A549 (cell line): ENCODE data around the gene PTK7. TPM values are rescaled to one million over a fixed set of nuclear protein-coding genes. Genes with fewer than 3 reads are reported as not detected.

ENCODE experiments used
- ATAC-seq, 2 experiments: fragments of 200-7000 bp in 1 of 2; fragments of >200 bp in 1 of 2; cut with Nextera tagmentation in 1 of 2; cut with Tn5 transposase in 1 of 2; 3 replicates each; pipeline versions ENCODE4 v1.8.0 to v1.9.1; 2018 to 2020; ENCODE audit warnings: mild to moderate bottlenecking in 1 of 2, moderate library complexity in 1 of 2
- CTCF ChIA-PET: fragments of 300-600 bp; sonication (Branson Sonifier 250); formaldehyde crosslinking; extraction: SDS; loops from one replicate; lab custom pipeline; 2021; ENCODE audit warnings: antibody characterized with exemption, inconsistent platforms; lab: Yijun Ruan, JAX
- POLR2A ChIA-PET: fragments of 350-600 bp; formaldehyde crosslinking; extraction: SDS; loops from one replicate; lab custom pipeline; 2021; ENCODE audit warnings: antibody characterized with exemption, inconsistent platforms; lab: Yijun Ruan, JAX
- DNase-seq, 2 experiments: peaks; one replicate each; pipeline versions ENCODE4 v3.0.0 to v3.0.0-alpha.2; 2011 to 2016; ENCODE audit warnings: low read depth in 1 of 2, low spot score in 1 of 2
- FAIRE-seq: peaks from 2 replicates; lab custom pipeline; 2011; peaks lifted over from hg19 to GRCh38; lab: Jason Lieb, UNC
- H3K27ac ChIP-seq, 2 experiments: fragments of >200 bp; sonication (Bioruptor Twin); formaldehyde crosslinking; 3 replicates each; pipeline ENCODE4 v1.5.1; 2016 to 2017
- H3K4me1 ChIP-seq: fragments of >200 bp; sonication (Bioruptor Twin); formaldehyde crosslinking; 3 replicates; pipeline ENCODE4 v1.6.1; 2016
- H3K4me2 ChIP-seq: fragments of >200 bp; sonication (Bioruptor Twin); formaldehyde crosslinking; 3 replicates; pipeline ENCODE4 v1.6.1; 2016
- H3K4me3 ChIP-seq: fragments of >200 bp; sonication (Bioruptor Twin); formaldehyde crosslinking; 3 replicates; pipeline ENCODE4 v1.5.1; 2016
- H3K9me3 ChIP-seq: fragments of >200 bp; sonication (Bioruptor Twin); formaldehyde crosslinking; 3 replicates; pipeline ENCODE4 v1.6.1; 2016
- ATOH8 ChIP-seq: fragments of 250-450 bp; sonication (Bioruptor Pico); IDR thresholded peaks from 2 replicates; pipeline ENCODE4 v1.5.0; 2020; ENCODE audit warnings: low read depth, mild to moderate bottlenecking, moderate library complexity
- BHLHE40 ChIP-seq: IDR thresholded peaks from 2 replicates; pipeline ENCODE4 v1.6.1; 2012; ENCODE audit warnings: low read depth, low read length, inconsistent platforms
- CBX2 ChIP-seq: fragments of 200-600 bp; sonication (generic); IDR thresholded peaks from 2 replicates; pipeline ENCODE4 v1.6.1; 2016; ENCODE audit warnings: low read depth, mild to moderate bottlenecking, borderline replicate concordance
- CBX8 ChIP-seq: fragments of 200-600 bp; sonication (generic); IDR thresholded peaks from 2 replicates; pipeline ENCODE4 v1.6.1; 2016
- CHD2 ChIP-seq: fragments of 150-350 bp; IDR thresholded peaks from 2 replicates; pipeline ENCODE4 v1.6.1; 2014; ENCODE audit warnings: low read length; ENCODE audit not compliant: partially characterized antibody
- CHD4 ChIP-seq: fragments of 200-600 bp; sonication (generic); IDR thresholded peaks from 2 replicates; pipeline ENCODE4 v1.6.1; 2016; ENCODE audit warnings: antibody characterized with exemption, mild to moderate bottlenecking, borderline replicate concordance
- EHF ChIP-seq: fragments of 250-450 bp; sonication (Bioruptor Pico); IDR thresholded peaks from 2 replicates; pipeline ENCODE4 v1.5.0; 2020; ENCODE audit warnings: mild to moderate bottlenecking
- EHMT2 ChIP-seq: fragments of 200-600 bp; sonication (generic); IDR thresholded peaks from 2 replicates; pipeline ENCODE4 v1.6.1; 2016; ENCODE audit warnings: antibody characterized with exemption, low read depth, mild to moderate bottlenecking, moderate library complexity
- ELK1 ChIP-seq: fragments of 150-350 bp; IDR thresholded peaks from 2 replicates; pipeline ENCODE4 v1.6.1; 2014; ENCODE audit warnings: low read depth, mild to moderate bottlenecking, low read length
- EP300 ChIP-seq, 2 experiments: fragments of >200 bp; sonication (Bioruptor Twin); formaldehyde crosslinking; IDR thresholded peaks; 2 replicates in 1 of 2; 3 replicates in 1 of 2; pipeline ENCODE4 v1.6.1; 2016 to 2017
- ESRRA ChIP-seq: fragments of 150-350 bp; IDR thresholded peaks from 2 replicates; pipeline ENCODE4 v1.6.1; 2014; ENCODE audit warnings: mild to moderate bottlenecking, low read length, borderline replicate concordance
- FOSB ChIP-seq: fragments of 250-450 bp; sonication (Bioruptor Pico); IDR thresholded peaks from 2 replicates; pipeline ENCODE4 v1.5.0; 2020; ENCODE audit warnings: mild to moderate bottlenecking, moderate library complexity
- HOXB13 ChIP-seq: fragments of 250-450 bp; sonication (Bioruptor Pico); IDR thresholded peaks from 2 replicates; pipeline ENCODE4 v1.5.0; 2020; ENCODE audit warnings: low read depth, mild to moderate bottlenecking, moderate library complexity
- KDM5A ChIP-seq: fragments of 200-600 bp; sonication (generic); IDR thresholded peaks from 2 replicates; pipeline ENCODE4 v1.6.1; 2016; ENCODE audit warnings: antibody characterized with exemption, mild to moderate bottlenecking
- MAFK ChIP-seq: fragments of 450-650 bp; IDR thresholded peaks from 2 replicates; pipeline ENCODE4 v1.6.1; 2014; ENCODE audit not compliant: partially characterized antibody
- MYC ChIP-seq: IDR thresholded peaks from 2 replicates; pipeline ENCODE4 v1.6.1; 2012; ENCODE audit warnings: mild to moderate bottlenecking, inconsistent platforms, low read length, improper control_type of control experiment, borderline replicate concordance
- NR3C1 ChIP-seq: fragments of >200 bp; sonication (Bioruptor Twin); formaldehyde crosslinking; IDR thresholded peaks from 3 replicates; pipeline ENCODE4 v1.6.1; 2017
- PBX3 ChIP-seq: IDR thresholded peaks from 2 replicates; pipeline ENCODE4 v1.6.1; 2012
- PHF8 ChIP-seq: fragments of 200-600 bp; sonication (generic); IDR thresholded peaks from 2 replicates; pipeline ENCODE4 v1.6.1; 2016; ENCODE audit warnings: low read depth, mild to moderate bottlenecking, antibody characterized with exemption, moderate library complexity, borderline replicate concordance
- RAD21 ChIP-seq, 2 experiments: fragments of >200 bp in 1 of 2; sonication (Bioruptor Twin) in 1 of 2; formaldehyde crosslinking in 1 of 2; IDR thresholded peaks in 1 of 2; conservative IDR thresholded peaks in 1 of 2; 2 replicates in 1 of 2; 3 replicates in 1 of 2; pipeline ENCODE4 v1.6.1; 2012 to 2018; ENCODE audit warnings: inconsistent platforms in 1 of 2
- RFX5 ChIP-seq: fragments of 450-650 bp; IDR thresholded peaks from 2 replicates; pipeline ENCODE4 v1.7.1; 2014; ENCODE audit warnings: antibody characterized with exemption, mild to moderate bottlenecking, moderate library complexity
- ZC3H11A ChIP-seq: fragments of 450-650 bp; IDR thresholded peaks from 2 replicates; pipeline ENCODE4 v1.6.1; 2014; ENCODE audit warnings: antibody characterized with exemption, mild to moderate bottlenecking
- whole genome bisulfite sequencing: methylation state at CpG from one replicate; pipeline ENCODE4 v1.1.6; 2017; ENCODE audit errors: missing lambda C conversion rate; 5-methylcytosine and 5-hydroxymethylcytosine counted together
- polyA plus RNA-seq, 4 experiments: library from polyadenylated mRNA; depleted of rRNA in 3 of 4; stranded (reverse); fragments of >200 nt; fragmentation: RNase III in 1 of 4; extraction: RNeasy Plus Mini Kit Qiagen cat#74134 plus additional on column Dnase treatment in 1 of 4; gene quantifications; 2 replicates in 3 of 4; 3 replicates in 1 of 4; pipeline ENCODE4 v1.2.3, GENCODE V29; 2011 to 2017
- TF ChIP-seq, protein P1 (sequence below): fragments of >200 bp; sonication (Bioruptor Twin); formaldehyde crosslinking; IDR thresholded peaks from 3 replicates; pipeline ENCODE4 v1.5.1; 2016
- TF ChIP-seq, protein P2 (sequence below): fragments of 200-600 bp; sonication (generic); IDR thresholded peaks from 2 replicates; pipeline ENCODE4 v1.6.1; 2016; ENCODE audit warnings: antibody characterized with exemption, mild to moderate bottlenecking, moderate library complexity

The PTK7 gene
- polyA plus RNA-seq, 2 of the 4 experiments (the other 2 are of a cell fraction) = 2.8 to 5.6 TPM

- TF ChIP-seq, protein P1, sequence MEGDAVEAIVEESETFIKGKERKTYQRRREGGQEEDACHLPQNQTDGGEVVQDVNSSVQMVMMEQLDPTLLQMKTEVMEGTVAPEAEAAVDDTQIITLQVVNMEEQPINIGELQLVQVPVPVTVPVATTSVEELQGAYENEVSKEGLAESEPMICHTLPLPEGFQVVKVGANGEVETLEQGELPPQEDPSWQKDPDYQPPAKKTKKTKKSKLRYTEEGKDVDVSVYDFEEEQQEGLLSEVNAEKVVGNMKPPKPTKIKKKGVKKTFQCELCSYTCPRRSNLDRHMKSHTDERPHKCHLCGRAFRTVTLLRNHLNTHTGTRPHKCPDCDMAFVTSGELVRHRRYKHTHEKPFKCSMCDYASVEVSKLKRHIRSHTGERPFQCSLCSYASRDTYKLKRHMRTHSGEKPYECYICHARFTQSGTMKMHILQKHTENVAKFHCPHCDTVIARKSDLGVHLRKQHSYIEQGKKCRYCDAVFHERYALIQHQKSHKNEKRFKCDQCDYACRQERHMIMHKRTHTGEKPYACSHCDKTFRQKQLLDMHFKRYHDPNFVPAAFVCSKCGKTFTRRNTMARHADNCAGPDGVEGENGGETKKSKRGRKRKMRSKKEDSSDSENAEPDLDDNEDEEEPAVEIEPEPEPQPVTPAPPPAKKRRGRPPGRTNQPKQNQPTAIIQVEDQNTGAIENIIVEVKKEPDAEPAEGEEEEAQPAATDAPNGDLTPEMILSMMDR = no peak
- TF ChIP-seq EP300 (IDR thresholded peaks at IDR 0.05) = no peak
- no peak for TF ChIP-seq CHD2
- TF ChIP-seq ZC3H11A = no peak
- no peak for TF ChIP-seq ELK1
- TF ChIP-seq HOXB13 (CRISPR knock-in tag) = no peak
Measured at GRCh38 chr6:43125119-43125518, 49.0 kb downstream of the PTK7 start (continued).

DNA sequence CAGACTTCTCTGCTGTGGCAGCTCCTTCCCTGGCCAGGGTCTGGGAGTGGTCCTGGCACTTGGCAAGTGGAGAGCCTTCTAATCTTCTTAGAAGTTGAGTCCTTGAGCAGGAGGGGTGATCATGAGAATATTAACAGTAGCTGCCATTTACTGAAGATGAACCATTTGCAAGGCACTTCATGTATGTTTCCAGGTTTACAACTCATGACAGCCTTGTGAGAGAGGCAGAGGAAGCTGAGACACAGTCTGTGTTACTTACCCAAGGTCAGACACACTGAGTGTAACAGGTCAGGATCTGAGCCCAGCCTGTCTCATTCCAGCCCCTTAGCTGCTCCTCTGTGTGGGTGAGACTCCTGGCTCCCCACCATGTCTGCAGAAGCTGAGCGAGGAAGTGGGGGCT, 49.4 kb downstream of the PTK7 start:
- no peak for TF ChIP-seq MYC
- no peak for TF ChIP-seq ATOH8 (CRISPR knock-in tag)
- TF ChIP-seq FOSB (CRISPR knock-in tag) = no peak
- no peak for TF ChIP-seq MAFK
- no peak for TF ChIP-seq RFX5
- no peak for TF ChIP-seq EHMT2
- TF ChIP-seq EHF (CRISPR knock-in tag) = no peak
- no peak for TF ChIP-seq ESRRA
- TF ChIP-seq CBX8 = no peak
- TF ChIP-seq PHF8 = no peak
- TF ChIP-seq, protein P1 = no peak
- TF ChIP-seq PBX3 = no peak
- no peak for TF ChIP-seq BHLHE40
- no peak for TF ChIP-seq CBX2
- no peak for TF ChIP-seq KDM5A
- TF ChIP-seq CHD4 = no peak
- no peak for TF ChIP-seq ZC3H11A
- TF ChIP-seq NR3C1 = no peak
- TF ChIP-seq RAD21 (conservative IDR thresholded peaks at IDR 0.05 in 1 of 2, IDR thresholded peaks at IDR 0.05 in 1 of 2) = no peak
- TF ChIP-seq, protein P2, sequence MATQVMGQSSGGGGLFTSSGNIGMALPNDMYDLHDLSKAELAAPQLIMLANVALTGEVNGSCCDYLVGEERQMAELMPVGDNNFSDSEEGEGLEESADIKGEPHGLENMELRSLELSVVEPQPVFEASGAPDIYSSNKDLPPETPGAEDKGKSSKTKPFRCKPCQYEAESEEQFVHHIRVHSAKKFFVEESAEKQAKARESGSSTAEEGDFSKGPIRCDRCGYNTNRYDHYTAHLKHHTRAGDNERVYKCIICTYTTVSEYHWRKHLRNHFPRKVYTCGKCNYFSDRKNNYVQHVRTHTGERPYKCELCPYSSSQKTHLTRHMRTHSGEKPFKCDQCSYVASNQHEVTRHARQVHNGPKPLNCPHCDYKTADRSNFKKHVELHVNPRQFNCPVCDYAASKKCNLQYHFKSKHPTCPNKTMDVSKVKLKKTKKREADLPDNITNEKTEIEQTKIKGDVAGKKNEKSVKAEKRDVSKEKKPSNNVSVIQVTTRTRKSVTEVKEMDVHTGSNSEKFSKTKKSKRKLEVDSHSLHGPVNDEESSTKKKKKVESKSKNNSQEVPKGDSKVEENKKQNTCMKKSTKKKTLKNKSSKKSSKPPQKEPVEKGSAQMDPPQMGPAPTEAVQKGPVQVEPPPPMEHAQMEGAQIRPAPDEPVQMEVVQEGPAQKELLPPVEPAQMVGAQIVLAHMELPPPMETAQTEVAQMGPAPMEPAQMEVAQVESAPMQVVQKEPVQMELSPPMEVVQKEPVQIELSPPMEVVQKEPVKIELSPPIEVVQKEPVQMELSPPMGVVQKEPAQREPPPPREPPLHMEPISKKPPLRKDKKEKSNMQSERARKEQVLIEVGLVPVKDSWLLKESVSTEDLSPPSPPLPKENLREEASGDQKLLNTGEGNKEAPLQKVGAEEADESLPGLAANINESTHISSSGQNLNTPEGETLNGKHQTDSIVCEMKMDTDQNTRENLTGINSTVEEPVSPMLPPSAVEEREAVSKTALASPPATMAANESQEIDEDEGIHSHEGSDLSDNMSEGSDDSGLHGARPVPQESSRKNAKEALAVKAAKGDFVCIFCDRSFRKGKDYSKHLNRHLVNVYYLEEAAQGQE = no peak
- TF ChIP-seq, all 56 proteins: peak for 0

More for the DNA sequence above, 49.4 kb downstream of the PTK7 start:
- Histone ChIP-seq H3K27ac (no peak overlapping the region), H3K9me3 (no peaks in the 10 kb centered on the region), H3K4me1 (peaks cover 8% of the 10 kb centered on the region; the same call in 1 of the 3 replicates), H3K4me3 (no peak overlapping the region), H3K4me2 (no peak overlapping the region)
- ChIA-PET CTCF (interaction anchor here (1.6 to 2.5 kb wide), 4 partner anchors 10 to 117 kb away, joined by 4 to 13 read pairs (median 5); no protein-coding TSS in a partner anchor), POLR2A (no interaction called here)
- FAIRE-seq = no peak
- WGBS = no CpG with 5 or more reads among the region's 1 CpG
- ATAC-seq = no peak
- no peak for DNase-seq
